GM12878 (cell line): ENCODE results near the gene DFFB. TPM values are rescaled to one million over a fixed set of nuclear protein-coding genes. Genes with fewer than 3 reads are reported as not detected.

Experiments
- ATAC-seq: fragments of 200-7000 bp; cut with Tn5 transposase; 3 replicates; pipeline ENCODE4 v1.9.1; 2020; ENCODE audit warnings: mild to moderate bottlenecking, moderate library complexity
- BruUV-seq: library from RNA; stranded (reverse); fragments of 400-500 nt; replicated peaks from 2 replicates; lab custom pipeline; 2021; lab: Mats Ljungman, UMichigan
- CTCF ChIA-PET: fragments of 300-600 bp; sonication (Branson Sonifier 250); formaldehyde crosslinking; extraction: SDS; loops from one replicate; lab custom pipeline; 2021; ENCODE audit warnings: inconsistent platforms; lab: Yijun Ruan, JAX
- POLR2A ChIA-PET: fragments of 350-600 bp; formaldehyde crosslinking; extraction: SDS; loops from one replicate; lab custom pipeline; 2021; ENCODE audit warnings: inconsistent platforms; lab: Charles Lee
- RAD21 ChIA-PET: fragments of 300-600 bp; sonication (Branson Sonifier 250); formaldehyde crosslinking; loops from one replicate; lab custom pipeline; 2023; ENCODE audit warnings: antibody characterized with exemption; ENCODE audit not compliant: unreplicated experiment; lab: Charles Lee
- SMC1A ChIA-PET: fragments of 300-600 bp; sonication (Branson Sonifier 250); formaldehyde crosslinking; loops from one replicate; lab custom pipeline; 2023; ENCODE audit not compliant: unreplicated experiment, uncharacterized antibody; lab: Charles Lee
- DNase-seq: peaks from one replicate; pipeline ENCODE4 v3.0.0-alpha.2; 2011; ENCODE audit warnings: low read depth, low spot score
- FAIRE-seq: peaks from 3 replicates; lab custom pipeline; 2011; peaks lifted over from hg19 to GRCh38; lab: Jason Lieb, UNC
- H2AFZ ChIP-seq: 2 replicates; pipeline ENCODE4 v1.6.0; 2011; ENCODE audit warnings: low read depth, low read length, control low read depth; ENCODE audit not compliant: control insufficient read depth
- H3K27ac ChIP-seq: 2 replicates; pipeline ENCODE4 v1.5.1; 2011; ENCODE audit warnings: control low read depth; ENCODE audit not compliant: control insufficient read depth, insufficient read depth
- H3K27me3 ChIP-seq, 2 experiments: replicated peaks in 1 of 2; 2 replicates each; pipeline versions ENCODE4 v1.6.0 to v1.6.1; 2011; ENCODE audit warnings: low read length in 1 of 2; ENCODE audit not compliant: control insufficient read depth in 2 of 2, insufficient read depth in 2 of 2
- H3K36me3 ChIP-seq, 2 experiments: 2 replicates each; pipeline ENCODE4 v1.5.1; 2011; ENCODE audit warnings: low read length in 1 of 2; ENCODE audit not compliant: control insufficient read depth in 2 of 2, insufficient read depth in 2 of 2
- H3K4me1 ChIP-seq: 2 replicates; pipeline ENCODE4 v1.6.1; 2011; ENCODE audit warnings: mild to moderate bottlenecking, low read length, moderate library complexity, mixed read lengths; ENCODE audit not compliant: control insufficient read depth, insufficient read depth
- H3K4me2 ChIP-seq: 2 replicates; pipeline ENCODE4 v1.6.0; 2011; ENCODE audit warnings: control low read depth; ENCODE audit not compliant: control insufficient read depth, insufficient read depth
- H3K4me3 ChIP-seq: fragments of 200-600 bp; sonication (generic); 2 replicates; pipeline ENCODE4 v1.5.1; 2016
- H3K79me2 ChIP-seq: 2 replicates; pipeline ENCODE4 v1.6.0; 2011; ENCODE audit warnings: low read length; ENCODE audit not compliant: control insufficient read depth, insufficient read depth
- H3K9ac ChIP-seq: 2 replicates; pipeline ENCODE4 v1.8.0; 2011; ENCODE audit warnings: low read length, control low read depth, mixed read lengths; ENCODE audit not compliant: control insufficient read depth, insufficient read depth
- H3K9me3 ChIP-seq: replicated peaks from 3 replicates; pipeline ENCODE4 v1.5.1; 2011; ENCODE audit warnings: mild to moderate bottlenecking, low read length; ENCODE audit not compliant: control insufficient read depth, insufficient read depth
- H4K20me1 ChIP-seq: 2 replicates; pipeline ENCODE4 v1.6.0; 2011; ENCODE audit not compliant: control insufficient read depth, insufficient read depth
- RBBP5 ChIP-seq: fragments of 200-600 bp; sonication (generic); conservative IDR thresholded peaks from 2 replicates; pipeline ENCODE4 v1.6.1; 2016
- SMC3 ChIP-seq: IDR thresholded peaks from 2 replicates; pipeline ENCODE4 v1.6.1; 2011; ENCODE audit warnings: low read length, improper control_type of control experiment, borderline replicate concordance
- WGBS: methylation state at CpG from one replicate; pipeline ENCODE4 v1.1.6; 2016; ENCODE audit warnings: low lambda C conversion rate; ENCODE audit not compliant: insufficient replicate concordance, insufficient coverage; ENCODE audit errors: missing lambda C conversion rate; 5-methylcytosine and 5-hydroxymethylcytosine counted together
- in situ Hi-C: fragments of 300-500 bp; cut with MboI; formaldehyde crosslinking; loops from 9 replicates; pipeline ENCODE4 v1.14.3; 2018; ENCODE audit warnings: mixed read lengths
- intact Hi-C: fragments of 100-400 bp; cut with micrococcal nuclease; formaldehyde crosslinking; loops from one replicate; pipeline ENCODE4 v1.14.2; 2022; ENCODE audit not compliant: unreplicated experiment
- polyA plus RNA-seq, 11 experiments: library from polyadenylated mRNA; depleted of rRNA in 4 of 11; unstranded in 6 of 11; stranded (reverse) in 5 of 11; fragments of >200 nt; fragmentation: Nextera tagmentation in 4 of 11; fragmentation: Illumina TruSeq in 1 of 11; extraction: Ambion mirVana in 4 of 11; extraction: Trizol in 1 of 11; gene quantifications; 1 replicate in 1 of 11; 2 replicates in 10 of 11; pipeline versions ENCODE4 v1.2.1 to v1.2.3, GENCODE V29; 2011 to 2016; ENCODE audit warnings: inconsistent platforms in 2 of 11, missing spikeins in 2 of 11, low read depth in 1 of 11
- total RNA-seq, 4 experiments: library from RNA; depleted of rRNA in 3 of 4; stranded (reverse); fragments of >200 nt in 3 of 4; fragmentation: Illumina TruSeq in 1 of 4; extraction: Trizol in 1 of 4; gene quantifications; 2 replicates each; pipeline versions ENCODE4 v1.2.1 to v1.2.3, GENCODE V29; 2013 to 2021
- TF ChIP-seq, protein P1 (sequence below): fragments of 450-650 bp; IDR thresholded peaks from 2 replicates; pipeline ENCODE4 v1.6.1; 2016; ENCODE audit warnings: mild to moderate bottlenecking
- TF ChIP-seq, protein P2 (sequence below): fragments of 450-650 bp; IDR thresholded peaks from 2 replicates; pipeline ENCODE4 v1.6.1; 2016; ENCODE audit warnings: mild to moderate bottlenecking
- TF ChIP-seq, protein P3 (sequence below): IDR thresholded peaks from 2 replicates; pipeline ENCODE4 v1.6.1; 2012; ENCODE audit warnings: low read length, inconsistent platforms

DFFB gene
- total and polyA plus RNA-seq, 10 of the 15 experiments (the other 5 are each of a cell fraction or from before 2014, with no cell fraction given) = 2.7 to 10.7 (median 6.5) TPM

DNA sequence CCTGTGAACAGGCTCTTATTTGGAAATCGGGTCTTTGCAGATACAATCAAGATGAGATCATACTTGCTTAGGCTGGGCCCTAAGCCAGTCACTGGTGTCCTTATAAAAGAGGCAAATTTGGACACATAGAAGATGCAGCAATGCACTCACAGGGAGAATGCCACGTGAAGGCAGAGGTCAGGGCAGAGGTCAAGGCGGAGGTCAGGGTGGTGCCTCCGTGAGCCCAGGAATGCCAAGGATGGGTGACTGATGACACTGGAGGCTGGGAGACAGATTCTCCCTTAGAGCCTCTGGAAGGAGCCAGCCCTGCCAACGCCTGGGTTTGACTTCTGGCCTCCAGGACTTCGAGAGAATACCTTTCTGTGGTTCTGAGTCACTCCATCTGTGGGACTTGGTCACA is 65.6 kb downstream of the DFFB start:
- no peaks in the 10 kb centered on the region for H4K20me1 ChIP-seq
- ChIA-PET RAD21 (interaction anchor here (1.0 kb wide), 1 partner anchor 15 kb away, joined by 3 read pairs; no protein-coding TSS in a partner anchor), POLR2A (no interaction called here)
- no peaks in the 10 kb centered on the region for H3K36me3 ChIP-seq
- H3K4me2 ChIP-seq = no peak overlapping the region
- intact Hi-C loops = no loop called here
- no TSS peak for BruUV-seq
- no peaks in the 10 kb centered on the region for H3K79me2 ChIP-seq
- WGBS = 14% methylated on average over 6 of the region's 6 CpGs
- no peak overlapping the region for H3K4me3 ChIP-seq
- in situ Hi-C loops = no loop called here
- TF ChIP-seq, protein P1, sequence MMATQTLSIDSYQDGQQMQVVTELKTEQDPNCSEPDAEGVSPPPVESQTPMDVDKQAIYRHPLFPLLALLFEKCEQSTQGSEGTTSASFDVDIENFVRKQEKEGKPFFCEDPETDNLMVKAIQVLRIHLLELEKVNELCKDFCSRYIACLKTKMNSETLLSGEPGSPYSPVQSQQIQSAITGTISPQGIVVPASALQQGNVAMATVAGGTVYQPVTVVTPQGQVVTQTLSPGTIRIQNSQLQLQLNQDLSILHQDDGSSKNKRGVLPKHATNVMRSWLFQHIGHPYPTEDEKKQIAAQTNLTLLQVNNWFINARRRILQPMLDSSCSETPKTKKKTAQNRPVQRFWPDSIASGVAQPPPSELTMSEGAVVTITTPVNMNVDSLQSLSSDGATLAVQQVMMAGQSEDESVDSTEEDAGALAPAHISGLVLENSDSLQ = no peak
- no peak for TF ChIP-seq SMC3
- TF ChIP-seq, protein P2, sequence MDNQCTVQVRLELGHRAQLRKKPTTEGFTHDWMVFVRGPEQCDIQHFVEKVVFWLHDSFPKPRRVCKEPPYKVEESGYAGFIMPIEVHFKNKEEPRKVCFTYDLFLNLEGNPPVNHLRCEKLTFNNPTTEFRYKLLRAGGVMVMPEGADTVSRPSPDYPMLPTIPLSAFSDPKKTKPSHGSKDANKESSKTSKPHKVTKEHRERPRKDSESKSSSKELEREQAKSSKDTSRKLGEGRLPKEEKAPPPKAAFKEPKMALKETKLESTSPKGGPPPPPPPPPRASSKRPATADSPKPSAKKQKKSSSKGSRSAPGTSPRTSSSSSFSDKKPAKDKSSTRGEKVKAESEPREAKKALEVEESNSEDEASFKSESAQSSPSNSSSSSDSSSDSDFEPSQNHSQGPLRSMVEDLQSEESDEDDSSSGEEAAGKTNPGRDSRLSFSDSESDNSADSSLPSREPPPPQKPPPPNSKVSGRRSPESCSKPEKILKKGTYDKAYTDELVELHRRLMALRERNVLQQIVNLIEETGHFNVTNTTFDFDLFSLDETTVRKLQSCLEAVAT = no peak
- no peak for TF ChIP-seq RBBP5
- TF ChIP-seq, protein P3, sequence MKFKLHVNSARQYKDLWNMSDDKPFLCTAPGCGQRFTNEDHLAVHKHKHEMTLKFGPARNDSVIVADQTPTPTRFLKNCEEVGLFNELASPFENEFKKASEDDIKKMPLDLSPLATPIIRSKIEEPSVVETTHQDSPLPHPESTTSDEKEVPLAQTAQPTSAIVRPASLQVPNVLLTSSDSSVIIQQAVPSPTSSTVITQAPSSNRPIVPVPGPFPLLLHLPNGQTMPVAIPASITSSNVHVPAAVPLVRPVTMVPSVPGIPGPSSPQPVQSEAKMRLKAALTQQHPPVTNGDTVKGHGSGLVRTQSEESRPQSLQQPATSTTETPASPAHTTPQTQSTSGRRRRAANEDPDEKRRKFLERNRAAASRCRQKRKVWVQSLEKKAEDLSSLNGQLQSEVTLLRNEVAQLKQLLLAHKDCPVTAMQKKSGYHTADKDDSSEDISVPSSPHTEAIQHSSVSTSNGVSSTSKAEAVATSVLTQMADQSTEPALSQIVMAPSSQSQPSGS = no peak
- TF ChIP-seq, all 136 proteins: peak for 0
- no peak overlapping the region for H3K9ac ChIP-seq
- FAIRE-seq = no peak
- ATAC-seq = no peak; the same call in 2 of the 3 replicates
- H3K4me1 ChIP-seq = no peaks in the 10 kb centered on the region
- H3K9me3 ChIP-seq = no peaks in the 10 kb centered on the region; the same call in 2 of the 3 replicates
- no peak for DNase-seq
- ChIA-PET SMC1A (interaction anchor here (0.6 kb wide), 1 partner anchor 45 kb away, joined by 3 read pairs; no protein-coding TSS in a partner anchor), CTCF (interaction anchor here (0.6 kb wide), 1 partner anchor 9 kb away, joined by 3 read pairs; no protein-coding TSS in a partner anchor)
- H3K27me3 ChIP-seq = no peaks in the 10 kb centered on the region; a peak in 1 of 4 replicates
- H3K27ac ChIP-seq = no peak overlapping the region
- H2AFZ ChIP-seq = no peak overlapping the region
